K562 (cell line): Measurements from ENCODE around the gene LECT2. TPM values are rescaled to one million over a fixed set of nuclear protein-coding genes. Genes with fewer than 3 reads are reported as not detected.

Source experiments
- ATAC-seq: fragments of 200-7000 bp; cut with Tn5 transposase; 3 replicates; pipeline ENCODE4 v1.9.1; 2020; ENCODE audit warnings: moderate library complexity
- BruUV-seq: library from RNA; stranded (reverse); fragments of 400-500 nt; replicated peaks from 2 replicates; lab custom pipeline; 2021; lab: Mats Ljungman, UMichigan
- CTCF ChIA-PET: fragments of 300-600 bp; formaldehyde crosslinking; extraction: SDS; loops from one replicate; lab custom pipeline; 2021; ENCODE audit warnings: low intra/inter-chr PET ratio; lab: Yijun Ruan, JAX
- POLR2A ChIA-PET: fragments of 300-600, 350-650 bp; sonication (Branson Sonifier 250); formaldehyde crosslinking; extraction: SDS; loops from one replicate; lab custom pipeline; 2021; ENCODE audit warnings: antibody characterized with exemption, inconsistent platforms; lab: Yijun Ruan, JAX
- DNase-seq, 4 experiments: peaks; one replicate each; pipeline versions ENCODE4 v3.0.0 to v3.0.0-alpha.2; 2011 to 2018; ENCODE audit warnings: low spot score in 3 of 4, mixed read lengths in 3 of 4; ENCODE audit errors: extremely low read depth in 1 of 4
- FAIRE-seq: peaks from 2 replicates; lab custom pipeline; 2011; peaks lifted over from hg19 to GRCh38; lab: Jason Lieb, UNC
- H2AFZ ChIP-seq: 2 replicates; pipeline ENCODE4 v1.6.0; 2011; ENCODE audit warnings: low read depth, low read length, control low read depth, inconsistent platforms
- H3K27ac ChIP-seq: fragments of 200-600 bp; 3 replicates; pipeline ENCODE4 v1.8.0; 2011; ENCODE audit warnings: low read depth, mild to moderate bottlenecking, control low read depth, inconsistent platforms, low read length, moderate library complexity, mixed read lengths; ENCODE audit errors: extremely low read depth
- H3K27me3 ChIP-seq, 2 experiments: fragments of 300-600 bp in 1 of 2; 2 replicates in 1 of 2; 3 replicates in 1 of 2; pipeline versions ENCODE4 v1.6.0 to v1.8.0; 2011; ENCODE audit warnings: inconsistent platforms in 2 of 2, low read length in 2 of 2, mild to moderate bottlenecking in 1 of 2, mixed read lengths in 1 of 2, moderate library complexity in 1 of 2; ENCODE audit not compliant: control insufficient read depth in 2 of 2, insufficient read depth in 2 of 2
- H3K36me3 ChIP-seq: fragments of 300-600 bp; 3 replicates; pipeline ENCODE4 v1.8.0; 2011; ENCODE audit warnings: mild to moderate bottlenecking, low read length, inconsistent platforms; ENCODE audit not compliant: control insufficient read depth, insufficient read depth
- H3K4me1 ChIP-seq, 2 experiments: fragments of 200-600 bp in 1 of 2; replicated peaks in 1 of 2; 2 replicates in 1 of 2; 3 replicates in 1 of 2; pipeline versions ENCODE4 v1.5.1 to v1.8.0; 2011; ENCODE audit warnings: inconsistent platforms in 2 of 2, low read length in 2 of 2, mild to moderate bottlenecking in 1 of 2, mixed read lengths in 1 of 2, moderate library complexity in 1 of 2; ENCODE audit not compliant: control insufficient read depth in 2 of 2, insufficient read depth in 2 of 2
- H3K4me2 ChIP-seq: 2 replicates; pipeline ENCODE4 v1.6.1; 2011; ENCODE audit warnings: low read length, control low read depth, inconsistent platforms, mixed read lengths; ENCODE audit not compliant: insufficient read depth
- H3K4me3 ChIP-seq: fragments of 200-600 bp; sonication (generic), shearing (Covaris generic); 2 replicates; pipeline ENCODE4 v1.5.1; 2016; ENCODE audit warnings: control low read depth, inconsistent platforms
- H3K79me2 ChIP-seq: fragments of 200-600 bp; 3 replicates; pipeline ENCODE4 v1.8.0; 2011; ENCODE audit warnings: low read length, inconsistent platforms; ENCODE audit not compliant: control insufficient read depth, insufficient read depth
- H3K9ac ChIP-seq, 2 experiments: 2 replicates each; pipeline versions ENCODE4 v1.6.0 to v1.6.1; 2011; ENCODE audit warnings: low read depth in 2 of 2, low read length in 2 of 2, control low read depth in 1 of 2, inconsistent platforms in 1 of 2, mild to moderate bottlenecking in 1 of 2, mixed read lengths in 1 of 2; ENCODE audit not compliant: insufficient read depth in 1 of 2
- H3K9me1 ChIP-seq: one replicate; pipeline ENCODE4 v1.6.0; 2011; ENCODE audit warnings: inconsistent platforms, mild to moderate bottlenecking, low read length, moderate library complexity; ENCODE audit not compliant: control insufficient read depth, insufficient read depth
- H3K9me3 ChIP-seq: replicated peaks from 2 replicates; pipeline ENCODE4 v1.5.1; 2011; ENCODE audit warnings: low read depth, low read length, inconsistent platforms; ENCODE audit not compliant: control insufficient read depth, insufficient read depth
- H4K20me1 ChIP-seq: replicated peaks from 2 replicates; pipeline ENCODE4 v1.6.1; 2011; ENCODE audit warnings: low read length, inconsistent platforms, mixed read lengths; ENCODE audit not compliant: control insufficient read depth, insufficient read depth
- C11orf30 ChIP-seq: fragments of 450-650 bp; IDR thresholded peaks from 2 replicates; pipeline ENCODE4 v1.6.1; 2016; ENCODE audit warnings: low read depth, mild to moderate bottlenecking
- MAFF ChIP-seq: IDR thresholded peaks from 2 replicates; pipeline ENCODE4 v1.6.1; 2012; ENCODE audit warnings: low read length, improper control_type of control experiment
- MAFG ChIP-seq: fragments of 450-650 bp; conservative IDR thresholded peaks from 2 replicates; pipeline ENCODE4 v1.6.1; 2016; ENCODE audit warnings: missing genetic modification characterization, missing compliant biosample characterization
- MAFK ChIP-seq: IDR thresholded peaks from 2 replicates; pipeline ENCODE4 v1.6.1; 2011; ENCODE audit warnings: low read length, improper control_type of control experiment
- REST ChIP-seq, 2 experiments: fragments of 450-650 bp; formaldehyde crosslinking in 1 of 2; IDR thresholded peaks; 2 replicates each; pipeline versions ENCODE4 v1.4.0 to v1.6.1; 2014 to 2020; ENCODE audit warnings: mild to moderate bottlenecking in 2 of 2, borderline replicate concordance in 1 of 2, low read depth in 1 of 2
- ZKSCAN3 ChIP-seq: fragments of 250-450 bp; sonication (Bioruptor Pico); IDR thresholded peaks from 2 replicates; pipeline ENCODE4 v1.4.0; 2020
- ZNF121 ChIP-seq: sonication (generic); formaldehyde crosslinking; conservative IDR thresholded peaks from 2 replicates; pipeline ENCODE4 v1.8.0; 2022; ENCODE audit warnings: missing genetic modification reagents
- ZNF316 ChIP-seq: fragments of 450-650 bp; IDR thresholded peaks from 2 replicates; pipeline ENCODE4 v1.6.1; 2016
- WGBS: fragments of 100-300 bp; shearing (Covaris generic); methylation state at CpG from one replicate; pipeline ENCODE4 v1.1.6; 2016; ENCODE audit warnings: low coverage, mixed read lengths; ENCODE audit not compliant: insufficient coverage; ENCODE audit errors: missing lambda C conversion rate; 5-methylcytosine and 5-hydroxymethylcytosine counted together
- in situ Hi-C: fragments of 300-500 bp; cut with MboI; formaldehyde crosslinking; loops from 4 replicates; pipeline ENCODE4 v1.15.0; 2018; ENCODE audit warnings: inconsistent platforms, mixed read lengths
- intact Hi-C: fragments of 100-400 bp; cut with micrococcal nuclease; formaldehyde crosslinking; loops from 2 replicates; pipeline ENCODE4 v1.14.2; 2022
- polyA plus RNA-seq, 8 experiments: library from polyadenylated mRNA; depleted of rRNA in 4 of 8; stranded (reverse) in 5 of 8; unstranded in 3 of 8; fragments of >200 nt; fragmentation: Nextera tagmentation in 2 of 8; fragmentation: Illumina TruSeq in 1 of 8; extraction: Ambion mirVana in 2 of 8; extraction: Trizol in 1 of 8; gene quantifications; 2 replicates each; pipeline versions ENCODE4 v1.2.1 to v1.2.3, GENCODE V29; 2011 to 2014; ENCODE audit warnings: inconsistent platforms in 1 of 8, missing spikeins in 1 of 8
- total RNA-seq, 7 experiments: library from RNA; depleted of rRNA in 6 of 7; stranded (reverse); fragments of >200 nt in 6 of 7; fragmentation: Illumina TruSeq in 2 of 7; extraction: Trizol in 2 of 7; gene quantifications; 2 replicates each; pipeline versions ENCODE4 v1.2.1 to v1.2.3, GENCODE V29; 2011 to 2021; ENCODE audit warnings: low replicate concordance in 1 of 7

Gene LECT2
- total and polyA plus RNA-seq, 9 of the 15 experiments (the other 6 are each of a cell fraction or from before 2014, with no cell fraction given): not detected

- no peaks in the 10 kb centered on the region for H3K9me3 ChIP-seq
- H3K79me2 ChIP-seq: no peaks in the 10 kb centered on the region
- BruUV-seq: no TSS peak
- TF ChIP-seq C11orf30 (peak; percentile 53; the same call in 1 of the 2 replicates), REST (IDR thresholded peaks at IDR 0.05; ENCODE audit: borderline replicate concordance) (0 out of 2 replicates have a peak, but pooled peaks have one; percentile 6), REST (CRISPR knock-in tag; IDR thresholded peaks at IDR 0.05; ENCODE audit: low read depth) (no peak), MAFG (peak; percentile 41; the same call in 1 of the 2 replicates), ZKSCAN3 (CRISPR knock-in tag) (no peak), ZNF121 (CRISPR knock-in tag) (no peak), MAFF (peak; percentile 51; the same call in 1 of the 2 replicates), ZNF316 (peak; percentile 75), MAFK (peak; percentile 29; the same call in 1 of the 2 replicates)
- FAIRE-seq: no peak
- ChIA-PET POLR2A (no interaction called here), CTCF (no interaction called here)
- no peaks in the 10 kb centered on the region for H3K9me1 ChIP-seq
- H3K36me3 ChIP-seq: no peaks in the 10 kb centered on the region
- no peak for ATAC-seq
- peaks cover 0 to 5% of the 10 kb centered on the region in 2 experiments; a peak in 1 of 5 replicates for H3K4me1 ChIP-seq
- H3K9ac ChIP-seq: no peak overlapping the region
- H3K27ac ChIP-seq: no peak overlapping the region
- in situ Hi-C loops: no loop called here
- 2% methylated on average over 3 of the region's 3 CpGs for WGBS
- H3K4me3 ChIP-seq: no peak overlapping the region
- no peak for DNase-seq
- peaks cover 8 to 11% of the 10 kb centered on the region in 2 experiments; a peak in 3 of 5 replicates for H3K27me3 ChIP-seq
- intact Hi-C loops: no loop called here
- no peak overlapping the region for H2AFZ ChIP-seq
- no peak overlapping the region for H3K4me2 ChIP-seq
- H4K20me1 ChIP-seq: no peaks in the 10 kb centered on the region
These were observed 19.8 kb downstream of the LECT2 start for GRCh38 chr5:135934939-135935338.
